Hematopoietic multipotent progenitor cell treated with erythropoietin and hydrocortisone succinate and interleukin-3 and kit ligand, for 8 days (in vitro differentiated cells): ENCODE measurements around the gene LYG2.
A peak's percentile ranks its signal among the peaks of the same experiment; 100 is the strongest.
"Not testable (repeated sequence)": the region's sequence is repeated elsewhere in the genome, so short reads cannot be mapped to it uniquely, and the experiment has no call there.

Source experiments
- DNase-seq: peaks from one replicate; pipeline ENCODE4 v3.0.0-alpha.2; 2015

The LYG2 gene, protein sequence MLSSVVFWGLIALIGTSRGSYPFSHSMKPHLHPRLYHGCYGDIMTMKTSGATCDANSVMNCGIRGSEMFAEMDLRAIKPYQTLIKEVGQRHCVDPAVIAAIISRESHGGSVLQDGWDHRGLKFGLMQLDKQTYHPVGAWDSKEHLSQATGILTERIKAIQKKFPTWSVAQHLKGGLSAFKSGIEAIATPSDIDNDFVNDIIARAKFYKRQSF

DNA sequence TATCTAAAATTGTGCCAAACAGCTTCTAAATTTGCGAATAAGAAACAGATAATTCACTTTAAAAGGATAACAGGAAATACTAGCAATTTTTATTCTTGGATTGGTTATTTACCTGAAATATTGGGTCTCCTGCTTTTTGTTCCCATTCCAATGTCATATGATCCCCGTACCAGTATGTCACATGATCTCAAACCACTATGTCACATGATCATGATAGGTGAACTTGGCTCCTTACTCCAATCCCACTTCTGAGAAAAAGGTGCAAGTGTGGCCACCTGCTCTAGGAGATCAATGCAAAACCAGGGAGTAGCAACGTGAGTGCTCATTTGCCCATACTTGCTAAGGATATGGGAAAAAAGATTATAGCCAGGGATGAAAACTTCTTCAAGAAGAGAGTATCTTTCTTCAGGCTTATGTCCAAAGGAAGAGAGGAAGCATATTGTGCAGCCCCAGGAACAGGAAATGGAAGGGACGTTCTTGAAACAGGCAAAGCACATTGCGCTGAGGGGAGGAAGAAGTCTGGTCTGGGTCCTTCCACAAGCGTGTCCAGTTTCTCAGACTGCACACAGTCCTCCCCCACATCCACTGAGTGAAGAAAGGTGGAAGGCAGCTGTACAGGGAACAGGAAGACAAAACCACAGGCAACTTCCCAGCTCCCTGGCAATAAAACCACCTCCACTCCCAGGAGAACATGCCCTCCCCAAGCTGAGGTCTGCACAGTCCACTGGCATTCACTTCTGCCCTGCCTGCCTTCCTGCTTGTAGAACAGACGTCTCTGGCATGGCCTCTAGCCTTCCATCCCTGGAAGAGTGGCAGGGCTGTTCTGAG lies at the start of gene LYG2:
Gene LYG2 (minus strand): TSS at position 176 of the 828 bp plus-strand sequence. CDS start 1,406 bp downstream, outside the sequence.
- DNase-seq, result no peak

DNA sequence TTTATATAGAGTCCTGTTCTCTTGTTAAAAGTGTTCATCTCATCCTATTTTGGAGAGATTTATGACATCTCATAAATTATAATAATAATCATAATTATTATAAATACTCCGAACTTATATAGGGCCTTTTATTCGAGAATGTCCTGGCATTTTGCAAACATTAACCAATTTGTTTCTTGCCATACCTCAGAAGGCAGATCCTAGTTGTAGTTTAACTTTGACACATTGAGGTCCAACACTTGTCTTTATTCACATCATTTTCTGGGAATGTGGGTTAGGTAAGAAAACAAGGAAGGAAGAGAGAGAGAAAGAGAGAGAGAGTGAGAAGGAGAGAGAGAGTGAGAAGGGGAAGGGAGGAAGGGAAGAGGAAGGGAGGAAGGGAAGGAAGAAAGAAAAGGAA lies 45.6 kb upstream of the LYG2 start, which contains the start of gene LYG1:
Gene LYG1 (minus strand): TSS at position 101 of the 400 bp plus-strand sequence. CDS start 5,527 bp downstream, outside the sequence.
- not testable (repeated sequence) for DNase-seq

DNA sequence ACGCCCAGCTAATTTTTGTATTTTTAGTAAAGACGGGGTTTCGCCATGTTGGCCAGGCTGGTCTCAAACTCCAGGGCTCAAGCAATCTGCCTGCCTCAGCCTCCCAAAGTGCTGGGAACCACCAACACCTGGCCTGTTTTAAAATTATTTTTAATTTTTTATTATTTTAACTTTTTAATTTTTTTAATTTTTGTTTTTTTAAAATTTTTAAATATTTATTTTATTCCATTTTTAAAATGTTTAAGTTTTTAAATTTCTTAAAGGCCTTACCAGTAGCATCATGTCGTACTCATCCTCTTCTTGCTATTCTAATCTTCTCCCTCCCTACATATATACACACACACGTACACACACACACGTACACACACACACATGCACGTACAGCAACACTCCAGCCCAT lies 44.1 kb upstream of the LYG2 start:
- no peak for DNase-seq

DNA sequence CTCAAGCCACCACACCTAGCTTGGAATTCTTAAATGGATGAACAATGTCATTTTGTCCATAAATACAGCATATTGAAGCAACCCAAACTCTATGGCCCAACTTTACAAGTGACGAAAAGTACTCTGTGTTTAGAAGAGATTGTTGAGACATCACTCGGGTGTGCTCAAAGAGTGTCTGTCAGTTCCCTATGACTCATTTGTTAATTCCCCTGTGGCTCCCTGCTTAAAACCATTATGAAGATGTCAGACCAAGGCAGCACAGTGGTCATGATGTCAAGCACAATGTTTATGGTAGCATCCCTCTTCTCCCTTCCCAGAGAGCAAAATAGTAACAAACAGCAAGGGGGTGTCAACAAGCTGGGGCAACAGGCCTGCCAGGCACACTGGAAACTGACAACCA lies 42.5 kb upstream of the LYG2 start:
- DNase-seq, result no peak

DNA sequence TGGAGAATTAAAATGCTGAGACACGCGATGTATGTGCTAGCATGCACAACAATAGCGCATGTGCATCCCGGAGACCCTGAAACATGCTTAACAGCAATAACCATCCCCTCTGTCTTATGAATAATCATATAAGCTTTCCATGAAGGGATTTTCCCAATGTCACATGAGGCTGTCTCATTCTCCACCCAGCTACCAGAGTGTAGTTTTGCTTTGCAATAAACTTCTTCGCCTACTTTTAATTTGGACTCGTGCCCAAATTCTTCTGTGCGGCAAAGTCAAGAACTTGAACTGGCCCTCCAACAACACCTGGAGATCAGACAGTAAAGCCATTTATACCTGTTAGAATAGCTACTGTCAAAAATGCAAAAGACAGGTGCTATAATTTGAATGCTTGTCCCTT lies 30.1 kb upstream of the LYG2 start:
- no peak for DNase-seq

DNA sequence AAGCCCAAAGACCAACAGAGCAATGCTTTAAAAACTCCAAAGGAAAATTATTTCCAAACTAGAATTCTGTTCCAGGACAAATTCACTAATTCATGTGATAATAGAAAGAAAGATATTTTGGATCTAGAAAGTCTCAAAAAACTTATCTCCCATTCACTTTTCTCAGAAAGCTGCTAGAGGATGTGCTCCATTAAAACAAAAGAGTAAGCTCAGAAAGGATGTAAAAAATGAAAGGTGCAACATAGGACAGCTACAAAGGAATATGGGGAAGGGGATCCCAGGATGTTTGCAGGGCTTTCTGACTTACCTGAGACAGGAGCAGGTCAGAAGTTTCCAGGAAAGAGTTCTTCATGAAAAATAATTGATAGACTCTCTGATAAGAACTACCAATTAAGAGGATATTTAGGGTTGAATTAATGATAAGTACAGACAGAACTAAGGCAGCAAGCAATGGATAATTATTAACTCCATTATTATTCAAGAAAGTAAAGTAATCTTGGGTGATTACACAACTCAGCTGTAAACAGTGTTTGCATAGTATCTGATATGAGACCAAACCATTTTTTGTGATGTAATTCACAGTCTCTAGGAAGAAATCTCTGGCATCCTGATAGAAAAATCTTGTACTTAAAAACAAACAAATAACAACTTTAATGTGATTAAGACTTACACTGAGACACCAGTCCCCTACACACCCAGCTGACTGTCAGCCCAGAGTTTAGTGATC lies 24.7 kb upstream of the LYG2 start:
- DNase-seq, result no peak

DNA sequence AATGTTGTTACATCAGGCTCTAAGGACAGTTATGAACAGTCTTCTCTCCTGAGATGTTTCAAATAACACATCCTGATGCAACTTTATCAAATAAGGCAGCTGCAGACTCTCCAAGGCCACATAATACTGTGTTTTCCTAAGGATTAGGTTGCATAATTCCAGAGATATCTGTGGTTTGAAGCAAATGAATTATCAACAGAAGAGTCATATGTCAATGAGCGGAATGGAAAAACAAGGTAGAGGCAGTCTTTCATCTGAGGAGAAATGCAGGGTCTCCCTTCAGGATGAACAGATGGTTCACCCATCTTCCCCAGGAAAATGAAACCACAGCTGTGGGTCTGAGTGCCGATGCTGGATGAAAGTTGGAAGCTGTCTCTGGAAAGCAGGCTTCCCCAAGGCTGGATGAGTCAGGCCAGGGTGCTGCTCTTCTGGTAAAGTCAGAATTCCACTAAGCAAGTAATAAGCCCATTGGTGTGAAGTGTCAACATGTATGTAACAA lies 23.4 kb upstream of the LYG2 start:
- no peak for DNase-seq

DNA sequence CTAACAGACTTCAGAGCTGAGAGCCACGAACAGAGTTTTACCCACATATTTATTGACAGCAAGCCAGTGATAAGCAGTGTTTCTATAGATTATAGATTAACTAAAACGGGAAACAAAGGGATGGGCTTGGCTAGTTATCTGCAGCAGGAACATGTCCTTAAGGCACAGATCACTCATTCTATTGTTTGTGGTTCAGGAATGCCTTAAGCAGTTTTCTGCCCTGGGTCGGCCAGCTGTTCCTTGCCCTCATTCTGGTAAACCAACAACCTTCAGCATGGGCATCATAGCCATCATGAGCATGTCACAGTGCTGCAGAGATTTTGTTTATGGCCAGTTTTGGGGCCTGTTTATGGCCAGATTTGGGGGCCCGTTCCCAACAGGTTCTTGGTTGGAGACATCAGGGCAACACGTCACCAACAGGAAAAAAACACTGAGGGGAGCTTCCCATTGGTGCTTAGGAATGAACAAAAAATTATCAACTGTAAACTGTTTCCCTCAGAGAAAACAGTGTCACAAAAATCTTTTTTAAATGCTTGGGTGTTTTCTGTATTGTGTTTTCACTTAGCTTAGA lies 22.8 kb upstream of the LYG2 start:
- DNase-seq, result not testable (repeated sequence)

DNA sequence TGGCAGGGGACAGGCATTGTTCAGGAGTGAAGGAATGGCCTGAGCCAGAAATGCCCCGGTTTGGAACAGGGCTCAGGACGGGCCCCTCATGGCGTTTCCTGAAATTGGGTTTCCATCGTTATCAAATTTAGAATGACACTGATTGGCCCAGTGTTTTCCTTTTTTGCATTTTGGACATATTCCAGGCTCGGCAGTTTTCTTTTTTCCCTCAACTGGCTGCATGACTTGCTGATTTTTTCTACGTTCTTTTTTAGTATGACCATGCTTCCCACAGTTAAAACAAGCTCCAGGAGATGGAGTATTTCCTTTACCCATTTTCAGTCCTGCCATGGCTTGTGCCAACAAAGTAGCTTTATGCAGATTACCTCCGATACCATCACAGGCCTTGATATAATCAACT lies 20.4 kb upstream of the LYG2 start:
- DNase-seq, result peak; percentile 12

DNA sequence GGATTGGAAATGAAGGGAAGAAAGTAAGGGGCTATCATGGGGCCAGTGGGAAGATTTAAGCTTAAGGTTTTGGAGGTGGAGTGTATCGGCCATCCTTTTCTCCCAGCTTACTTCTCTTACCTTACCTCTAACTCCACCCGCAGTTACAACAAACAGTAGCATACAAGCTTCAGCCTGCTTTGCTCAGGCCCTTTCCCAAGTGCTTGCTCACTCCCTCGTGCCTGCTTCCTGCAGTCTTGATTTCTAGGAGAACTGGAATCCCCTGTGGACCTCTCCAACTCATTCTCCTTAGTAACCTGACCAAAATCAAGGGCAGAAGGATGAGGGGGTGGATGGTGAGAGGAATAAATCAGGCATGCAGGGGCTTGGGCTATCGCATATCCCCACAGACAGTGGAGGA lies 5.8 kb upstream of the LYG2 start:
- DNase-seq, result no peak

DNA sequence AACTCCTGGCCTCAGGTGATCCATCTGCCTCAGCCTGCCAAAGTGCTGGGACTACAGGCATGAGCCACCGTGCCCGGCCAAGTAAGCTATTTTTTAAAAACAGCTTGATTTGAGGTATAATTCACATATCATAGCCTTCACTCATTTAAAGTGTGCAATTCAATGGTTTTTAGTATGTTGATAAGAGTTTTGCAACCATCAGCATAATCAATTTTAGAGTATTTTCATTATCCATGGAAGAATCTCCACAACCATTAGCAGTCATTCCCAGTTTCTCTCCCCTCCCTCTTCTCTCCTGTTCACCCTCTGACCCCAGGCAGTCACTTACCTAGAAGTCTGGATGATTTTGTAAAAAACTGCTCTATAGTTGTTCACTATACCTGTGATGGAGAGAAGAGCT lies 4.7 kb upstream of the LYG2 start:
- DNase-seq, result no peak

DNA sequence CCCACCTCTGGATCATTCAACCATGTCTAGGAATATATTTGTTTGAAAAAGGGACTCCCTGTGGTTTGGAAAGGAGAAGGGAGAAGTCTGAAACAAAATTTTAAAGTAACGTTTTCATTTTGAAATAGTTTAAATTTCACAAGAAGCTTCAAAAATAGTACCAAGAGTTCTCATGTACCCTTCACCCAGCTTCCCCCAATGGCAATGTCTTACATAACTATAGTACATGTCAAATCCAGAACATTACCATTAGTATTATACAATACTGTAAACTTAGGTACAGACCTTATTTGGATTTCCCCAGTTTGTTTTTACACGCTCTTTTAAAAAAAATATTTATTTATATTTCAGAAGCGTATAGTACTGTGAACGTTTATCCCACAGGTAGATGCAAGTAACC lies 4.0 kb upstream of the LYG2 start:
- DNase-seq, result no peak

DNA sequence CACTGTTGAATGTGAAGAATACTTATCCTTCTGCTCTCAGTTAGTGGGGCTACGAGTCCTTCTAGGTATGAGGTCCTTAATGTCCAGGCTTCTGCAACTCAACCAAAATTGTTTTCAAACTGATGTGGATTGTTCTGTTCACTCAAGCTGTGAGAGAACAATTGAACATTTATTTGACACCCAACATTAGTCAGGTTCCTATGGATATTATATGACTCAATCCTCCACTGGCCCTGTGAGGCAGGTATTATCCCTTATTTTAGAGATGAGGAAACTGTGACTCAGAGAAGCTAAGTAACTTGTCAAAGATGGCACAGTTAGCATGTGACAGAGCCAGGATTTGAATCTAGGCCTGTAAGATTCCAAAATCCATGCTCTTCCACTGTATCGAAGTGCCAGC lies 1.2 kb upstream of the LYG2 start:
- no peak for DNase-seq

DNA sequence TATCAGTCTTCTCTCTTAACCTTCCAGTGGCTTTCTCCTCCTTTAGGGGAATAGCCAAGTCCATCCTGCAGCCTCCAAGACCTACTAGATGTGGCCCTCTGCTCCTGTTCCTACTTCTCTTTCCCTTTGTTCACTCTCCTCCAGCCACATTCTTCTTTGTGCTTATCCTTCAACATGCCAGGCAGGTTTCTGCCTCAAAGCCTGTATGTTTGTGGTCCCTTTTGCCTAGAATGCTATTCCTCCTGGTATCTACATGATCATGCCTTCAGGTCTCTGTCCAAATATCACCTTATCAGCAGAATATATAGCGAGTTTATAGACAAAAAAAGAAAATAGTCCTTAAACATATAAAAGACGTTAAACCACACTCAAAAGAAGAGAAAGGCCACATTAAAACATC lies 5.5 kb downstream of the LYG2 start:
- DNase-seq, result no peak

DNA sequence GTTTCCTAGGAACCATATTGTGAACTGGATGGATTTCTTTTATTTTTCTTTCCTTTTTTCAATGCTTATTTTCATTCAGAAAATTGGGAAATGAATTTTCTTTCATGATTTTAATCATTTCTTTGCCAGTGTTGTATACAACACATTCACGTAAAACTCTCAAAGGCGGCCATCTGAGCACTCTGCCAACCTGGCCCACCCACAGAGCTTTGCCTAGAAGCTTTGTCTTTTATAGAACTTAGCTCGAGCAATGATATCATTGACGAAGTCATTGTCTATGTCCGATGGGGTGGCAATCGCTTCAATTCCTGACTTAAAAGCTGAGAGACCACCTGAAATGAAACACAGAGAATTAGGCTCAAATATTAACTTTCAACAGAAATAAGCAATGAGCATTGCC lies 13.3 kb downstream of the LYG2 start:
- DNase-seq, result no peak

DNA sequence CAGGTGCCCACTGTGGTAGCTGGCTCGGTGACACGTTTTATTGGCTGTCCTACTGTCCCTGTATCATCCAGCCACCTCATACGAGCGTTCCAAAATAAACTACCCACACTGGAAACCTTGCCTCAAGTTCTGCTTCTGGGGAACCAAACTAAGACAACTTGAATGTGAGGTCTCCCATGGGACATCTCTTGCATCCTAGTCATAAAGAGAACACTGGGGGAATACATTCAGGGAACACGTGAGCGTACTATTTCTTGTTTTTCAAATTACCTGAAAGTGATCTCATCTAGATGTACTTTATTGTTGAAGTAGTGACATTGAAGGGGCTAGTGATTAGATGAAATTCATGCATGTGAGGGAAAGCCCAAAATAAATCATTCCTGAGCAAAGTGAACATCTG lies 15.0 kb downstream of the LYG2 start:
- no peak for DNase-seq

DNA sequence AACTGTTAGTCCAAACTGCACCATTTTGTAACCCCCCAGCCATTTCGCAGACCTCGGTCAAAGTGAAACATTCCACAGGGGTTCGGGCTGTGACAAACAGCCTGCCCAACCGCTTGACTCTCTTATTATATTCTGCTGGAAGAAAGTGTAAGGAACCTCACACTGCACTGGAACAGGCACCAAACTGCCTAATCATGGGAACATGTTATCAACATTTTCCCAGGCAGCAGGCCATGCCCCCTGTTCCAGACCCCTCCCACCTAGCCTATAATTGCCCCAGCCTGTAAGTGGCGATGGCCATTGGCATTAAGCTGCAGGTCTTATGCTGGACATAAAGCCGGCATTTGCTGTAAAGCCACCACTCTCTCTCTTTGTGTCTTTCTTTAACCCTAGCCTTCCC lies 16.9 kb downstream of the LYG2 start:
- no peak for DNase-seq

DNA sequence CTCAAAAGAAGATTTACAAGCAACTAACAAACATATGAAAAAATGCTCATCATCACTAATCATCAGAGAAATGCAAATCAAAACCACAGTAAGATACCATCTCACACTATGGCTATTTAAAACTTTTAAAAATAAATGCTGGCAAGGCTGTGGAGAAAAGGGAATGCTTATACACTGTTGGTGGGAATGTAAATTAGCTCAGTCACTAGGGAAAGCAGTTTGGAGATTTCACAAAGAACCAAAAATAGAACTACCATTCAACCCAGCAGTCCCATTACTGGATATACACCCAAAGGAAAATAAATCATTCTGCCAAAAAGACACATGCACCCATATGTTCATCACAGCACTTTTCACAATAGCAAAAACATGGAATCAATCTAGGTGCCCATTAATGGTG lies 22.3 kb downstream of the LYG2 start:
- not testable (repeated sequence) for DNase-seq

DNA sequence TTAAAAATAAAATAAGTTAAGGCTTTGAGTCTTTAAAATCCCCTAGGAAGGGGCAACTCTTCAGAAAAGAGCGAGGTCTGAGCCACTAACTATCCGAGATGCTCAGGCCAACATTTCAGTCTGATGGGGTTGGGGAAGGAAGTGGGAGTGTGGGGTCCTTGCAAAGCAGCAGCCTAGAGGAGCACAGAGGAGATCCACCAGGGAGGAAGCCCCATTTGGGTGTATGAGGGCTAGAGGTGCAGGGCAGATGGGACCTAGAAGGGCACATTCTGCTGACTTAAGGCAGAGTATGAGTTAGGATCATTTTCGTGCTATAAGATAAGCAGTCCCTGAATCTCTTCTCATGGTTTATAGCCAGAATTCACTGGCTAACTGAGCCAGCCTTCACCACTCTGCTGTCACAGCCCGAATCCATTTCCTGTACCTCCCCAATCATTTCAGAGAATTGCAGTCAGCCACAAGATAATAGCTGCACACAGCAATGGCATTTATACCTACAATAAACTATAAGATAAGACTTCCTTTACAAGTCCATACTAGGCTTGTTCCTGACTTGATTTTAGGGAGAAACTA lies 37.5 kb downstream of the LYG2 start:
- DNase-seq, result peak; percentile 29

DNA sequence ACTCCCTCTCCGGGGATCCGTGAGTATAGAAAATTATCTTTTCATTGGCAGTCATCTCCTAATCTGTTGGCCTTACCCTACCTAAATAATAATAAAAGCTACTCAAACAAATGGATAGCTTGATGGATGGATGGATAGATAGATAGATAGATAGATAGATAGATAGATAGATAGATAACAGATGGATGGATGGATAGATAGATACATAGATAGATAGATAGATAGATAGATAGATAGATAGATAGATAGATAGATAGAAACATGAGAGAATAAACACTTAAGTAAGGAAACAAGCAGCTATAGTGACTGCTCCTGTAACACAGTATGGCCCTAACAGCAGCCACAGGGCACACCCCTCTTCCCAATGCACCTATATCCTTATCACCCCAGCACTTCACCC lies 39.4 kb downstream of the LYG2 start:
- no peak for DNase-seq

DNA sequence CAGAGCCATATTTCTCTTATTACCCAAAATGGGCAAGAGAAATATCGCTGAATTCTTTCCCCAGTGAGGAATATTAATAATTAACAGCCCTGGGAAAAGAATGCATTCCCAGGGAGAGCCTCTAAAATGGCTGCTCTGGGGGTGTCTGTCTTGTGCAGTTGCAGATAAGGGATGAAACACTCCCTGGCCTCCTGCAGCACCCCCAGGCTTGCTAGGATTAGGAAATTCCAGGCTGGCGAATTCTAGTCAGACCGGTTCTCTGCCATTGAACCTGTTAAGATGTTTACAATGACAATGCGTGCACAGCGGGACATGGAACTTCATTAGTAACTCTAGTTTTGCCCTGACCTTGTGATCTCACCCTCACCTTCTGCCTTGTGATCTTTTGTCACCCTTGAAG lies 50.0 kb downstream of the LYG2 start:
- no peak for DNase-seq

DNA sequence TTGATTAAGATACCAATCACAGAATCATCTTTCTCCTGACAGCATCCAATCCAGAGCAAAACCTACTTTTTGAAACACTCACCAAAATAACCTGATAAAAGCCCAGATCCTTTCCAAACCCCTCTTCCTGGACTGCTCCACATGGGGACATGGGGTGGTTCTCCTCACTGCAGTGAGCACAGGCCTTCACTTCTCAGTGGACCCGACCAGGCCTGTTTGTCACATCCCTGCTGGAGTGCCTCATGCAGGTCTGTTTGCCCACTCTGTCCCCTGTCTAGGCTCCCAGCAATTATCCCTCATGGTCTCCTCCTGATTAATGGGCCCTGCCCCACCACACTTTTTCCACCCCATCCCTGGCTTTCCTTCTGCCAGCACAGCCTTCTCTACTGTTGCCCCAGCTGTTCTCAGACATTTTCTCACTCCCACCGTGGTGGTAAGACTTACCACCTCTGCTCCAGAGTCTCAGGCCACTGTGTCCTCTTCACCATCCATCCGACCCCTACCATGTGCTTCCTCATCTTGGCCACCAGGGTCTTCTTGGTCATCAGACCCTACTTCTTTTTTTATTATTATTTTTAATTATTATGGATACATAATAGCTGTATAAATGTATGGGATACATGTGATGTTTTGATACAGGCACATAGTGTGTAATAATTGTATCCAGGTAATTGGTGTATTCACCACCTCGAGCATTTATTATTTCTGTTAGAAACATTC lies 53.3 kb downstream of the LYG2 start:
- no peak for DNase-seq
